Measurements from ENCODE around the gene STH. TPM values are rescaled to one million over a fixed set of nuclear protein-coding genes. Genes with fewer than 3 reads are reported as not detected.
A peak's percentile ranks its signal among the peaks of the same experiment; 100 is the strongest.

Gene STH
- total RNA-seq, 2 donors from 2014 or later: not detected

- H3K9me3 ChIP-seq: no peaks in the 10 kb centered on the region
- TF ChIP-seq CTCF (IDR thresholded peaks at IDR 0.05) (no peak), POLR2AphosphoS5 (IDR thresholded peaks at IDR 0.05) (no peak), POLR2A (IDR thresholded peaks at IDR 0.05) (no peak)
- no peak for DNase-seq (ENCODE audit: low spot score)
- no peak overlapping the region for H3K4me3 ChIP-seq
- peaks cover 8% of the 10 kb centered on the region for H3K4me1 ChIP-seq (replicated peaks)
- H3K36me3 ChIP-seq: no peaks in the 10 kb centered on the region
- intact Hi-C loops (cut with DNase I): no loop called here
- 100% methylated on average over 3 of the region's 3 CpGs for WGBS
- no peak overlapping the region for H3K27ac ChIP-seq
- no peaks in the 10 kb centered on the region for H3K27me3 ChIP-seq (replicated peaks; ENCODE audit: insufficient read depth)
Measured at GRCh38 chr17:45970659-45971058, 28.4 kb upstream of the STH start.

GRCh38 chr17:45971698-45972141 lies 27.3 kb upstream of the STH start:
- no peaks in the 10 kb centered on the region for H3K36me3 ChIP-seq
- WGBS: 71% methylated on average over 14 of the region's 14 CpGs
- H3K4me1 ChIP-seq (replicated peaks): peaks cover 8% of the 10 kb centered on the region
- no peaks in the 10 kb centered on the region for H3K9me3 ChIP-seq
- peak overlapping the region; percentile 50 to 76 for H3K27ac ChIP-seq
- no peaks in the 10 kb centered on the region for H3K27me3 ChIP-seq (replicated peaks; ENCODE audit: insufficient read depth)
- intact Hi-C loops (cut with DNase I): no loop called here
- no peak overlapping the region for H3K4me3 ChIP-seq
- no peak for DNase-seq (ENCODE audit: low spot score)
- no peak for TF ChIP-seq POLR2A (IDR thresholded peaks at IDR 0.05)
- no peak for TF ChIP-seq CTCF (IDR thresholded peaks at IDR 0.05)
- no peak for TF ChIP-seq POLR2AphosphoS5 (IDR thresholded peaks at IDR 0.05)

- Histone ChIP-seq H3K4me1 (replicated peaks) (peaks cover 8% of the 10 kb centered on the region), H3K27me3 (replicated peaks; ENCODE audit: insufficient read depth) (no peaks in the 10 kb centered on the region), H3K9me3 (no peaks in the 10 kb centered on the region), H3K4me3 (no peak overlapping the region), H3K27ac (peak overlapping the region; percentile 50 to 76), H3K36me3 (no peaks in the 10 kb centered on the region)
- TF ChIP-seq POLR2A (IDR thresholded peaks at IDR 0.05) (no peak), CTCF (IDR thresholded peaks at IDR 0.05) (no peak), POLR2AphosphoS5 (IDR thresholded peaks at IDR 0.05) (no peak)
- DNase-seq (ENCODE audit: low spot score): no peak
- 86% methylated on average over 3 of the region's 3 CpGs for WGBS
- intact Hi-C loops (cut with DNase I): no loop called here
Measured at GRCh38 chr17:45972531-45972930, 26.5 kb upstream of the STH start.

GRCh38 chr17:45973099-45973780 lies 25.8 kb upstream of the STH start:
- Histone ChIP-seq H3K27ac (peak overlapping the region; percentile 66 to 76), H3K27me3 (replicated peaks; ENCODE audit: insufficient read depth) (no peaks in the 10 kb centered on the region), H3K36me3 (no peaks in the 10 kb centered on the region), H3K9me3 (no peaks in the 10 kb centered on the region), H3K4me3 (no peak overlapping the region), H3K4me1 (replicated peaks) (peaks cover 8% of the 10 kb centered on the region)
- no peak for TF ChIP-seq POLR2A (IDR thresholded peaks at IDR 0.05)
- TF ChIP-seq CTCF (IDR thresholded peaks at IDR 0.05): no peak
- peak; percentile 87 for TF ChIP-seq POLR2AphosphoS5 (IDR thresholded peaks at IDR 0.05)
- peak; percentile 91 for DNase-seq (ENCODE audit: low spot score)
- intact Hi-C loops (cut with DNase I): no loop called here
- WGBS: 39% methylated on average over 12 of the region's 12 CpGs

All from prostate gland (tissue), 2 donors.